AG04449 (cell line): ENCODE results near the gene PCDHGA8.
"Not testable (repeated sequence)": the region's sequence is repeated elsewhere in the genome, so short reads cannot be mapped to it uniquely, and the experiment has no call there.

Experiments used
- CTCF ChIA-PET: fragments of 350-600 bp; formaldehyde crosslinking; extraction: SDS; loops from one replicate; lab custom pipeline; 2021; ENCODE audit warnings: antibody characterized with exemption; lab: Yijun Ruan, JAX
- POLR2A ChIA-PET: fragments of 400-600, 350-600 bp; formaldehyde crosslinking; extraction: SDS; loops from one replicate; lab custom pipeline; 2020; ENCODE audit warnings: antibody characterized with exemption, inconsistent platforms; lab: Yijun Ruan, JAX
- DNase-seq: peaks from one replicate; pipeline ENCODE4 v3.0.0-alpha.2; 2010; ENCODE audit warnings: low read depth, low spot score
- H3K4me3 ChIP-seq: 2 replicates; pipeline ENCODE4 v1.5.1; 2011; ENCODE audit warnings: low read depth, mild to moderate bottlenecking, control low read depth, low read length
- CTCF ChIP-seq: IDR thresholded peaks from one replicate; pipeline ENCODE4 v1.5.1; 2011; ENCODE audit warnings: mild to moderate bottlenecking, moderate library complexity, low read length, control low read depth, inconsistent platforms; ENCODE audit not compliant: insufficient read depth; ENCODE audit errors: missing control alignments

The PCDHGA8 gene

GRCh38 chr5:141389153-141390042, 3.0 kb upstream of the PCDHGA8 start:
- ChIA-PET CTCF (interaction anchor here (0.9 to 8.4 kb wide), 10 partner anchors 8 to 177 kb away, joined by 3 to 77 read pairs (median 8); partner anchors contain the start of genes PCDHGA10, PCDHGA6 and PCDHGB5), POLR2A (no interaction called here)
- no peak overlapping the region for H3K4me3 ChIP-seq
- DNase-seq, result no peak
- TF ChIP-seq CTCF, result no peak

- CTCF ChIA-PET, result interaction anchor here (1.0 to 8.4 kb wide), 6 partner anchors 12 to 173 kb away, joined by 3 to 77 read pairs (median 10); partner anchors contain the start of genes PCDHGA10 and PCDHGA6
- DNase-seq, result no peak
- H3K4me3 ChIP-seq, result no peak overlapping the region
- POLR2A ChIA-PET, result no interaction called here
- TF ChIP-seq CTCF, result no peak
Measured at GRCh38 chr5:141393267-141393666, 834 bp downstream of the PCDHGA8 start.

- POLR2A ChIA-PET, H3K4me3 ChIP-seq, DNase-seq: not testable (repeated sequence)
- CTCF ChIA-PET, result interaction anchor here (0.9 to 4.6 kb wide), 8 partner anchors 12 to 172 kb away, joined by 3 to 50 read pairs (median 10); partner anchors contain the start of genes PCDHGA10, PCDHGA12, PCDHGA6 and PCDHGB6
Measured at GRCh38 chr5:141394401-141395187, 2.2 kb downstream of the PCDHGA8 start.

- peak within 1 kb of the TSS; percentile 47 for H3K4me3 ChIP-seq
- ChIA-PET CTCF (interaction anchor here (0.7 to 4.6 kb wide), 23 partner anchors 9 to 174 kb away, joined by 3 to 50 read pairs (median 9); partner anchors contain the start of genes PCDHGA10, PCDHGA11, PCDHGA12 and PCDHGA6), POLR2A (interaction anchor here (1.4 kb wide), 1 partner anchor 166 kb away, joined by 3 read pairs; no protein-coding TSS in a partner anchor)
- TF ChIP-seq CTCF, result peak; percentile 50
- DNase-seq, result not testable (repeated sequence)
Measured at GRCh38 chr5:141397756-141398551, 5.5 kb downstream of the PCDHGA8 start, which contains the start of gene PCDHGB5. PCDHGB5 (plus strand) TSS chr5:141397947; CDS start chr5:141398128, 181 bp downstream.

- TF ChIP-seq CTCF, result no peak
- H3K4me3 ChIP-seq, result no peak overlapping the region
- no peak for DNase-seq
- CTCF ChIA-PET, result interaction anchor here (1.8 to 4.6 kb wide), 11 partner anchors 8 to 165 kb away, joined by 5 to 50 read pairs (median 13); partner anchors contain the start of genes PCDHGA10, PCDHGA11, PCDHGA12 and PCDHGA6
- POLR2A ChIA-PET, result no interaction called here
Measured at GRCh38 chr5:141398608-141399007, 6.2 kb downstream of the PCDHGA8 start.
